Measurements from ENCODE around the gene EXOG.
A peak's percentile ranks its signal among the peaks of the same experiment; 100 is the strongest.

The EXOG gene

GRCh38 chr3:38519651-38520050 lies 23.5 kb downstream of the EXOG start:
- Histone ChIP-seq H3K9me3 (ENCODE audit: low read length) (no peaks in the 10 kb centered on the region), H3K27me3 (ENCODE audit: insufficient read depth, low read length) (no peaks in the 10 kb centered on the region), H3K4me3 (ENCODE audit: low read depth, low read length, poor library complexity, severe bottlenecking) (no peak overlapping the region), H3K4me2 (ENCODE audit: low read length) (no peak overlapping the region), H3K9ac (ENCODE audit: low read length) (no peak overlapping the region), H4K20me1 (ENCODE audit: insufficient read depth, low read length) (no peaks in the 10 kb centered on the region), H3K27ac (ENCODE audit: low read depth, low read length, poor library complexity, severe bottlenecking) (no peak overlapping the region), H3K36me3 (ENCODE audit: insufficient read depth, low read length) (peaks cover 51% of the 10 kb centered on the region), H2AFZ (ENCODE audit: low read length) (no peak overlapping the region), H3K9me2 (ENCODE audit: low read depth, low read length) (no peaks in the 10 kb centered on the region), H3K4me1 (ENCODE audit: insufficient read depth, low read length, severe bottlenecking) (no peaks in the 10 kb centered on the region), H3F3A (ENCODE audit: insufficient read depth, low read length) (no peaks in the 10 kb centered on the region), H3K79me2 (ENCODE audit: insufficient read depth, low read length) (no peaks in the 10 kb centered on the region)
- TF ChIP-seq EZH2 (IDR thresholded peaks at IDR 0.05; ENCODE audit: borderline replicate concordance, low read length) (no peak), CTCF (IDR thresholded peaks at IDR 0.05; ENCODE audit: low read length) (no peak)

- no peaks in the 10 kb centered on the region for H3K9me2 ChIP-seq (ENCODE audit: low read depth, low read length)
- no peaks in the 10 kb centered on the region for H3K9me3 ChIP-seq (ENCODE audit: low read length)
- H3K36me3 ChIP-seq (ENCODE audit: insufficient read depth, low read length) = peaks cover 63% of the 10 kb centered on the region
- H3K79me2 ChIP-seq (ENCODE audit: insufficient read depth, low read length) = no peaks in the 10 kb centered on the region
- H3K4me2 ChIP-seq (ENCODE audit: low read length) = no peak overlapping the region
- no peaks in the 10 kb centered on the region for H3K27me3 ChIP-seq (ENCODE audit: insufficient read depth, low read length)
- H2AFZ ChIP-seq (ENCODE audit: low read length) = no peak overlapping the region
- no peak overlapping the region for H3K27ac ChIP-seq (ENCODE audit: low read depth, low read length, poor library complexity, severe bottlenecking)
- TF ChIP-seq EZH2 (IDR thresholded peaks at IDR 0.05; ENCODE audit: borderline replicate concordance, low read length) (no peak), CTCF (IDR thresholded peaks at IDR 0.05; ENCODE audit: low read length) (peak; percentile 83)
- no peak overlapping the region for H3K4me3 ChIP-seq (ENCODE audit: low read depth, low read length, poor library complexity, severe bottlenecking)
- H4K20me1 ChIP-seq (ENCODE audit: insufficient read depth, low read length) = no peaks in the 10 kb centered on the region
- H3F3A ChIP-seq (ENCODE audit: insufficient read depth, low read length) = no peaks in the 10 kb centered on the region
- H3K9ac ChIP-seq (ENCODE audit: low read length) = no peak overlapping the region
- no peaks in the 10 kb centered on the region for H3K4me1 ChIP-seq (ENCODE audit: insufficient read depth, low read length, severe bottlenecking)
Observed at GRCh38 chr3:38521391-38521987, 25.3 kb downstream of the EXOG start.

GRCh38 chr3:38522002-38522401 lies 25.9 kb downstream of the EXOG start:
- Histone ChIP-seq H3F3A (ENCODE audit: insufficient read depth, low read length) (no peaks in the 10 kb centered on the region), H3K4me2 (ENCODE audit: low read length) (no peak overlapping the region), H3K9me3 (ENCODE audit: low read length) (no peaks in the 10 kb centered on the region), H3K4me1 (ENCODE audit: insufficient read depth, low read length, severe bottlenecking) (no peaks in the 10 kb centered on the region), H3K9ac (ENCODE audit: low read length) (no peak overlapping the region), H3K9me2 (ENCODE audit: low read depth, low read length) (no peaks in the 10 kb centered on the region), H3K27ac (ENCODE audit: low read depth, low read length, poor library complexity, severe bottlenecking) (no peak overlapping the region), H3K36me3 (ENCODE audit: insufficient read depth, low read length) (peaks cover 59% of the 10 kb centered on the region), H3K4me3 (ENCODE audit: low read depth, low read length, poor library complexity, severe bottlenecking) (no peak overlapping the region), H3K27me3 (ENCODE audit: insufficient read depth, low read length) (no peaks in the 10 kb centered on the region), H2AFZ (ENCODE audit: low read length) (no peak overlapping the region), H3K79me2 (ENCODE audit: insufficient read depth, low read length) (no peaks in the 10 kb centered on the region), H4K20me1 (ENCODE audit: insufficient read depth, low read length) (no peaks in the 10 kb centered on the region)
- TF ChIP-seq CTCF (IDR thresholded peaks at IDR 0.05; ENCODE audit: low read length) (no peak), EZH2 (IDR thresholded peaks at IDR 0.05; ENCODE audit: borderline replicate concordance, low read length) (no peak)

Measured in OCI-LY1 (cell line).